ENCODE measurements around the gene GMCL1. TPM values are rescaled to one million over a fixed set of nuclear protein-coding genes. Genes with fewer than 3 reads are reported as not detected.

The GMCL1 gene
- total and polyA plus RNA-seq, 2 experiments from 2014 or later: 27.0 to 27.3 TPM

- TF ChIP-seq ETS1 (IDR thresholded peaks at IDR 0.05): no peak
- no peak for TF ChIP-seq ZNF331 (CRISPR knock-in tag; IDR thresholded peaks at IDR 0.05; ENCODE audit: low read depth)
Observed at GRCh38 chr2:69811591-69811990, 17.9 kb upstream of the GMCL1 start (continued).

DNA sequence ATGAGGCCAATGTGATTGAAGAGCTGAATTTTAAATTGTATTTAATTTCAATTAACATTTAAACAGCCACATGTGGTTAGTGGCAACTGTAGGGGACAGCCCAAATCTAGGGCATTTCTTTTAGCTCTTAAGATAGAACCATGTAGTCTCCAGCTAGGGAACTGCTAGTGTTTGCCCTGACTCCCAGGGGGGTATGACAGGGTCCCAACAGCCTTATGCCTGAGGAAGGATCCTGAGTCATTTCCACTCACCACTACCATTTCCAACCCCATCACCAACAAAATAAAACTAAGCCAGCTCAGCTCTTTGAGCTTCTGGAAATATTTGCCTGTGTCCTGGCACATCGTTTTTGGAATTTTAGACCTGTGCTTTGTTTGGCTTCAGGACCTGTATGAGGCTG, 13.7 kb upstream of the GMCL1 start:
- Histone ChIP-seq H3F3A (replicated peaks; ENCODE audit: low read depth) (no peaks in the 10 kb centered on the region), H3K27ac (ENCODE audit: low read depth) (no peak overlapping the region), H3K79me2 (replicated peaks; ENCODE audit: insufficient read depth) (no peaks in the 10 kb centered on the region), H3K4me1 (ENCODE audit: insufficient read depth) (peaks cover 12% of the 10 kb centered on the region; the same call in 1 of the 2 replicates), H3K9me2 (ENCODE audit: insufficient read depth) (no peaks in the 10 kb centered on the region), H4K20me1 (replicated peaks; ENCODE audit: insufficient read depth) (no peaks in the 10 kb centered on the region), H3K4me2 (0 out of 2 replicates have a peak overlapping the region, but pooled peaks have one; percentile 15), H3K27me3 (ENCODE audit: insufficient read depth) (no peaks in the 10 kb centered on the region), H2AFZ (no peak overlapping the region), H3K36me3 (ENCODE audit: insufficient read depth) (no peaks in the 10 kb centered on the region), H3K4me3 (no peak overlapping the region)
- Mint-ChIP-seq H3K9me3 (no peaks in the 10 kb centered on the region; the same call in 2 of the 3 replicates), H3K27ac (peak overlapping the region; percentile 14; the same call in 1 of the 2 replicates), H3K4me1 (peaks cover 18% of the 10 kb centered on the region), H3K36me3 (ENCODE audit: low read depth) (no peaks in the 10 kb centered on the region), H3K27me3 (ENCODE audit: insufficient read depth, low read depth, poor library complexity) (no peaks in the 10 kb centered on the region), H3K4me3 (no peak overlapping the region)
- no peak for DNase-seq (ENCODE audit: low spot score)
- peak; percentile 54 for ATAC-seq
- no peak for TF ChIP-seq ZNF462 (CRISPR knock-in tag; IDR thresholded peaks at IDR 0.05)
- no peak for TF ChIP-seq EZH2 (IDR thresholded peaks at IDR 0.05; ENCODE audit: low read depth, unreplicated experiment)
- TF ChIP-seq ZNF331 (CRISPR knock-in tag; IDR thresholded peaks at IDR 0.05; ENCODE audit: low read depth): no peak
- no peak for TF ChIP-seq CREB1 (CRISPR knock-in tag; IDR thresholded peaks at IDR 0.05; ENCODE audit: low read depth)
- TF ChIP-seq REST (IDR thresholded peaks at IDR 0.05; ENCODE audit: unreplicated experiment): no peak
- no peak for TF ChIP-seq ZNF114 (CRISPR knock-in tag; IDR thresholded peaks at IDR 0.05)
- TF ChIP-seq CTCF (conservative IDR thresholded peaks at IDR 0.05; ENCODE audit: low read depth in 2 of 2): no peak
- no peak for TF ChIP-seq EZH2phosphoT487 (IDR thresholded peaks at IDR 0.05; ENCODE audit: unreplicated experiment)
- no peak for TF ChIP-seq JUNB (IDR thresholded peaks at IDR 0.05; ENCODE audit: unreplicated experiment)
- TF ChIP-seq ETS1 (IDR thresholded peaks at IDR 0.05): no peak
- no peak for TF ChIP-seq POLR2AphosphoS5 (IDR thresholded peaks at IDR 0.05; ENCODE audit: low read depth)

All from GM23338 (cell line).